ENCODE data around the gene RNF207. TPM values are rescaled to one million over a fixed set of nuclear protein-coding genes. Genes with fewer than 3 reads are reported as not detected.

The RNF207 gene
- total RNA-seq, 1 donor from 2014 or later: 19.4 TPM

GRCh38 chr1:6191968-6192367, 14.0 kb upstream of the RNF207 start:
- Histone ChIP-seq H3K36me3 (peaks cover 0 to 85% of the 10 kb centered on the region in 2 donors), H3K27me3 (no peaks in the 10 kb centered on the region), H3K4me1 (peaks cover 4% of the 10 kb centered on the region), H3K27ac (no peak overlapping the region), H3K9me3 (no peaks in the 10 kb centered on the region), H3K4me3 (no peak overlapping the region)
- no peak for DNase-seq (ENCODE audit: extremely low spot score in 2 of 2)
- intact Hi-C loops (cut with DNase I): no loop called here
- TF ChIP-seq, protein P1, sequence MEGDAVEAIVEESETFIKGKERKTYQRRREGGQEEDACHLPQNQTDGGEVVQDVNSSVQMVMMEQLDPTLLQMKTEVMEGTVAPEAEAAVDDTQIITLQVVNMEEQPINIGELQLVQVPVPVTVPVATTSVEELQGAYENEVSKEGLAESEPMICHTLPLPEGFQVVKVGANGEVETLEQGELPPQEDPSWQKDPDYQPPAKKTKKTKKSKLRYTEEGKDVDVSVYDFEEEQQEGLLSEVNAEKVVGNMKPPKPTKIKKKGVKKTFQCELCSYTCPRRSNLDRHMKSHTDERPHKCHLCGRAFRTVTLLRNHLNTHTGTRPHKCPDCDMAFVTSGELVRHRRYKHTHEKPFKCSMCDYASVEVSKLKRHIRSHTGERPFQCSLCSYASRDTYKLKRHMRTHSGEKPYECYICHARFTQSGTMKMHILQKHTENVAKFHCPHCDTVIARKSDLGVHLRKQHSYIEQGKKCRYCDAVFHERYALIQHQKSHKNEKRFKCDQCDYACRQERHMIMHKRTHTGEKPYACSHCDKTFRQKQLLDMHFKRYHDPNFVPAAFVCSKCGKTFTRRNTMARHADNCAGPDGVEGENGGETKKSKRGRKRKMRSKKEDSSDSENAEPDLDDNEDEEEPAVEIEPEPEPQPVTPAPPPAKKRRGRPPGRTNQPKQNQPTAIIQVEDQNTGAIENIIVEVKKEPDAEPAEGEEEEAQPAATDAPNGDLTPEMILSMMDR (IDR thresholded peaks at IDR 0.05): no peak
- no peak for TF ChIP-seq POLR2A (IDR thresholded peaks at IDR 0.05)
- no peak for TF ChIP-seq POLR2AphosphoS5 (IDR thresholded peaks at IDR 0.05; ENCODE audit: insufficient read depth in 1 of 2, low read depth in 1 of 2)

GRCh38 chr1:6197746-6198427, 8.0 kb upstream of the RNF207 start:
- Histone ChIP-seq H3K4me1 (peaks cover 33% of the 10 kb centered on the region), H3K36me3 (peaks cover 0 to 46% of the 10 kb centered on the region in 2 donors), H3K4me3 (peak overlapping the region; percentile 92 to 100), H3K27ac (no peak overlapping the region), H3K27me3 (no peaks in the 10 kb centered on the region), H3K9me3 (no peaks in the 10 kb centered on the region)
- DNase-seq (ENCODE audit: extremely low spot score in 2 of 2): no peak
- TF ChIP-seq POLR2AphosphoS5 (IDR thresholded peaks at IDR 0.05; ENCODE audit: insufficient read depth in 1 of 2, low read depth in 1 of 2) (no peak), POLR2A (IDR thresholded peaks at IDR 0.05) (no peak)
- TF ChIP-seq, protein P1 (IDR thresholded peaks at IDR 0.05): no peak
- intact Hi-C loops (cut with DNase I): loop anchor here (5.0 kb wide), 1 partner anchor 206 kb away; the partner anchor contains the start of gene NPHP4

- H3K27ac ChIP-seq: peak overlapping the region; percentile 64
- no peaks in the 10 kb centered on the region for H3K9me3 ChIP-seq
- intact Hi-C loops (cut with DNase I): loop anchor here (5.0 kb wide), 1 partner anchor 206 kb away; the partner anchor contains the start of gene NPHP4
- H3K4me1 ChIP-seq: peaks cover 33% of the 10 kb centered on the region
- H3K36me3 ChIP-seq: peaks cover 0 to 37% of the 10 kb centered on the region in 2 donors
- TF ChIP-seq POLR2AphosphoS5 (IDR thresholded peaks at IDR 0.05; ENCODE audit: insufficient read depth in 1 of 2, low read depth in 1 of 2) (no peak), POLR2A (IDR thresholded peaks at IDR 0.05) (no peak)
- TF ChIP-seq, protein P1 (IDR thresholded peaks at IDR 0.05): no peak
- peak overlapping the region; percentile 92 to 100 for H3K4me3 ChIP-seq
- no peak for DNase-seq (ENCODE audit: extremely low spot score in 2 of 2)
- no peaks in the 10 kb centered on the region for H3K27me3 ChIP-seq
These were observed 7.1 kb upstream of the RNF207 start for GRCh38 chr1:6198646-6199297.

DNA sequence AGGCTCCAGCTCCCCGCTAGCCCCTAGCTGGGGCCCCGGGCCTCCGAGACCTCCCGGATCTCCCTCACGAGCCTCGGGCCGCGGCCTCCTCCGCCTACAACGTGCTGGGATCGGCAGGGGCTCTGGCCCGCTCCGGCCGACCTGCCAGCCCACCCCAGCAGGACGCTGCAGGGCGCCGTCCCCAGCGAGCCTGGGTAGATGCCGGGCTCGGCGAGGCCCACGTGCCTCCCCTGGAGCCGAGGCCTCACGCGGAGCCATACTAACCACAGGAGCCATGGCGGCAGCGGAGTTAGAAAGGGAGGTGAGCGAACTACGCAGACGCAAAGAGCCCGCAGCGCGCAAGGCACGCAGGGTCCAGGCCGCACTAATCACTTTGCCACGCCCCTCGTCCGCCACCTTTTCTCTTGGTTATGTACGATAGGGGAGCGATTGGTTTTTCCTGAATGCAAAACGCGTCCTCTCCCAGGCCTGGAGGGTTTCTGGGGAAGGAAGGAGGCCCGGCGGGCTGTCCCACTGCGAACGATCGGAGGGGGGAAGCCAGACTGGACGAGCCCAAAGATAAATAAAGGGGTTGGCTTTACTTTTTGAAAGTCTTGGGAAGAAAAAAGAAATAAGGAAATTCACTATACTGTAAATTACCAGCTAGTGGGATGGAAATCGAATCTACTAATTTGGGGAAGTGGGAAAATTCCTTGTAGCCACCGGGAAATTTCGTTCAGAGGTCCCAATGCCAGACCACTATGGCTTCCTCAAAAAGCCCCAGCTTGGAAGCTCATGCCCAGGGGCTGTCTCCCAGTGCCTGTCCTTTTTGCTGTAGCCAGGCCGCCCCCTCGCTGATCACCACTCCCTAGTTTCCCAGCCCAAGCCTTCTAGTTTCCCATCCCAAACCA, 6.4 kb upstream of the RNF207 start, which contains the start of gene RPL22:
Gene RPL22, minus strand, starts transcription at position 298 of the 890 bp plus-strand sequence. Its CDS starts 22 bp downstream, at position 276.
- Histone ChIP-seq H3K27ac (peak within 1 kb of the TSS; percentile 64), H3K27me3 (no peaks in the 10 kb centered on the region), H3K9me3 (no peaks in the 10 kb centered on the region), H3K4me1 (peaks cover 35% of the 10 kb centered on the region), H3K4me3 (peak within 1 kb of the TSS; percentile 92 to 100), H3K36me3 (peaks cover 0 to 29% of the 10 kb centered on the region in 2 donors)
- intact Hi-C loops (cut with DNase I): loop anchor here (5.0 kb wide), 1 partner anchor 207 kb away; the partner anchor contains the start of gene NPHP4
- TF ChIP-seq POLR2AphosphoS5 (IDR thresholded peaks at IDR 0.05; ENCODE audit: insufficient read depth in 1 of 2, low read depth in 1 of 2): peak; percentile 94 to 98
- TF ChIP-seq POLR2A (IDR thresholded peaks at IDR 0.05): peak in 1 of 2 donors; percentile 54
- TF ChIP-seq, protein P1 (IDR thresholded peaks at IDR 0.05): no peak
- peak in 1 of 2 donors; percentile 98 for DNase-seq (ENCODE audit: extremely low spot score in 2 of 2)
